ENCODE data around the gene SSPN.

Gene SSPN

GRCh38 chr12:26298785-26299621 lies 103.6 kb downstream of the SSPN start:
- H3K27ac ChIP-seq (ENCODE audit: low read depth, low read length): peak overlapping the region; percentile 79
- no peaks in the 10 kb centered on the region for H3K79me2 ChIP-seq (ENCODE audit: control insufficient read depth, insufficient read depth, low read length, unreplicated experiment)
- H2AFZ ChIP-seq (ENCODE audit: low read length, unreplicated experiment): peak overlapping the region; percentile 71
- no peaks in the 10 kb centered on the region for H3K27me3 ChIP-seq (ENCODE audit: insufficient read depth, low read length)
- no peaks in the 10 kb centered on the region for H3K36me3 ChIP-seq (ENCODE audit: insufficient read depth, low read length)
- peak overlapping the region; percentile 72 for H3K4me3 ChIP-seq (ENCODE audit: low read depth, low read length)
- H3K4me1 ChIP-seq (ENCODE audit: control insufficient read depth, insufficient read depth, low read length, unreplicated experiment): peaks cover 24% of the 10 kb centered on the region

- H2AFZ ChIP-seq (ENCODE audit: low read length, unreplicated experiment): peak overlapping the region; percentile 71
Measured at GRCh38 chr12:26299751-26300150, 104.4 kb downstream of the SSPN start.

More at GRCh38 chr12:26299751-26300150, 104.4 kb downstream of the SSPN start:
- Histone ChIP-seq H3K79me2 (ENCODE audit: control insufficient read depth, insufficient read depth, low read length, unreplicated experiment) (no peaks in the 10 kb centered on the region), H3K4me3 (ENCODE audit: low read depth, low read length) (peak overlapping the region; percentile 72; the same call in 1 of the 2 replicates), H3K27me3 (ENCODE audit: insufficient read depth, low read length) (no peaks in the 10 kb centered on the region), H3K36me3 (ENCODE audit: insufficient read depth, low read length) (no peaks in the 10 kb centered on the region), H3K4me1 (ENCODE audit: control insufficient read depth, insufficient read depth, low read length, unreplicated experiment) (peaks cover 24% of the 10 kb centered on the region), H3K27ac (ENCODE audit: low read depth, low read length) (no peak overlapping the region)

Data from ACC112 (cell line).